Nephron (organoid): ENCODE results near the gene MRPL36.

Experiments used
- H3K27ac Mint-ChIP-seq, 3 experiments: 2 replicates each; pipeline ENCODE4 v1.8.0; 2020; ENCODE audit warnings: mixed read lengths in 3 of 3, mild to moderate bottlenecking in 2 of 3, moderate library complexity in 1 of 3
- H3K27me3 Mint-ChIP-seq: 2 replicates; pipeline ENCODE4 v1.8.0; 2021; ENCODE audit warnings: low read depth, mild to moderate bottlenecking, moderate library complexity, mixed read lengths
- H3K36me3 Mint-ChIP-seq: 2 replicates; pipeline ENCODE4 v1.8.0; 2020; ENCODE audit warnings: low read depth, mixed read lengths
- H3K4me1 Mint-ChIP-seq: 2 replicates; pipeline ENCODE4 v1.8.0; 2020; ENCODE audit warnings: mixed read lengths
- H3K4me3 Mint-ChIP-seq, 3 experiments: 2 replicates each; pipeline ENCODE4 v1.8.0; 2020; ENCODE audit warnings: mild to moderate bottlenecking in 3 of 3, mixed read lengths in 3 of 3, moderate library complexity in 2 of 3
- H3K9me3 Mint-ChIP-seq: 2 replicates; pipeline ENCODE4 v1.8.0; 2020; ENCODE audit warnings: mixed read lengths
- CTCF ChIP-seq, 3 experiments: fragments of 200-600 bp; sonication (generic); IDR thresholded peaks; one replicate each; pipeline ENCODE4 v1.5.0; 2021; ENCODE audit warnings: antibody characterized with exemption in 3 of 3; ENCODE audit not compliant: unreplicated experiment in 3 of 3

The MRPL36 gene

DNA sequence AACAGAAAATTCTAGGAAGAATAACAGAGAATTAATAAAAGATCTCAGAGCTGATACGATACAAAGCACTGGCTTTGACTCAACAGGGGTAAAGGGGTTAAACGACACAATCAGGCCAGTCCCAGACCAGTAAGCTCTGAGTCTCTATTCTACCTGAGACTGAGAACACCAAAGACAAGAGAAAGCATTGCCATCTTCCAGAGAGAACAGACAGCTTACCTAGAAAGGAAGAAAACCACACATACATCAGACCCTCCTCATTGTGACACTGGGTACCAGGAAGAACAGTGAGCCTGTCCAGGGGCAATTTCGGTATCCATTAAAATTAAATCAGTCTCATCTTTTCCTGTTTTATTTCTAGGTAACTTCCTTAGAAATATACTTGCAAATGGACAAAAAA is 41.1 kb downstream of the MRPL36 start:
- H3K4me3 Mint-ChIP-seq, result no peak overlapping the region
- no peak for TF ChIP-seq CTCF (IDR thresholded peaks at IDR 0.05; ENCODE audit: unreplicated experiment in 3 of 3)
- no peak overlapping the region for H3K27ac Mint-ChIP-seq
- peaks cover 5% of the 10 kb centered on the region for H3K9me3 Mint-ChIP-seq
- H3K4me1 Mint-ChIP-seq, result peaks cover 9% of the 10 kb centered on the region
- peaks cover 5% of the 10 kb centered on the region for H3K36me3 Mint-ChIP-seq
- H3K27me3 Mint-ChIP-seq, result peaks cover 34% of the 10 kb centered on the region

DNA sequence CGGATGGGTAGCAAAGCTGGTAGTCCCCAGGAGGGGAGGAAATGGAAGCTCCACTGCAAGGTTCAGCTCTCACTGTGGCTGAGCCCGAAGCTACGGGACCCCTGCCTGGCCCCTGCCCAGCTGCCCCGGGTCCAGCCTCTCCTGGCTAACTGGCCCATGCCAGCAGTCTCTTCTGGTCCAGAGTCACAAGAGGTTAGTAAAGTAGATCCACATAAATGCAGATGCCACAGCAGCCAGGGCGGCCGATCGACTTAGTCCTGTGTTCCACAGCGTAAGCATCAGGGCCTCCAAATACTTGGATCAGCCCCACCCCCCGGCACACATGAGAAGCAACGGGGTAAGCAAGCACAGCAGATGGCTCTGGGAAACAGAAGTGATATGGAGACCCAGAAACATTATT is 42.1 kb downstream of the MRPL36 start:
- H3K4me3 Mint-ChIP-seq, result no peak overlapping the region
- peaks cover 5% of the 10 kb centered on the region for H3K9me3 Mint-ChIP-seq
- peaks cover 9% of the 10 kb centered on the region for H3K4me1 Mint-ChIP-seq
- H3K27me3 Mint-ChIP-seq, result peaks cover 32% of the 10 kb centered on the region
- H3K27ac Mint-ChIP-seq, result no peak overlapping the region
- TF ChIP-seq CTCF (IDR thresholded peaks at IDR 0.05; ENCODE audit: unreplicated experiment in 3 of 3), result no peak
- peaks cover 5% of the 10 kb centered on the region for H3K36me3 Mint-ChIP-seq

DNA sequence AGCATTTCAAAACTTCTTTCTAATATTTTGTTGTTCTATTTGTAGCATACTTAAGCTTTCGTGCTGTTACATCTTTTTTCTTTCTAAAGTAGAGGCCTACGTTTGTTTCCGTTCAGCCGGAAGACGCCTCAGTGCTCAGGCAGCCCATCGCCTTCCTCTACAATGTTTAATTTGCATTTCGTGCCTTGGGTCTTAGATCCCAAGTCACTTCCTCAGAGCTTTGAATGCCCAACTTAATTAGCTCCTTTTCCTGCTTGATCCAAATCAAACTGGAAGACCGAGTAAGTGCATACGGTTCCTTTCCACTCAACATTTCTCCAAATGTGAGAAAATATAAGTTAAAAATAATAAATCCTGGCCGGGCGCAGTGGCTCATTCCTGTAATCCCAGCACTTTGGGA is 43.2 kb downstream of the MRPL36 start:
- TF ChIP-seq CTCF (IDR thresholded peaks at IDR 0.05; ENCODE audit: unreplicated experiment in 3 of 3), result no peak
- Mint-ChIP-seq H3K27ac (no peak overlapping the region), H3K4me3 (no peak overlapping the region), H3K27me3 (peaks cover 26% of the 10 kb centered on the region), H3K36me3 (peaks cover 5% of the 10 kb centered on the region), H3K4me1 (peaks cover 9% of the 10 kb centered on the region), H3K9me3 (peaks cover 5% of the 10 kb centered on the region)

- Mint-ChIP-seq H3K9me3 (peaks cover 5% of the 10 kb centered on the region), H3K27me3 (peaks cover 27% of the 10 kb centered on the region), H3K4me1 (peaks cover 9% of the 10 kb centered on the region), H3K36me3 (peaks cover 5% of the 10 kb centered on the region), H3K4me3 (no peak overlapping the region), H3K27ac (peak overlapping the region in 1 of 3 experiments; percentile 4)
- TF ChIP-seq CTCF (IDR thresholded peaks at IDR 0.05; ENCODE audit: unreplicated experiment in 3 of 3), result no peak
Observed at GRCh38 chr5:1755321-1755949, 44.2 kb downstream of the MRPL36 start.

DNA sequence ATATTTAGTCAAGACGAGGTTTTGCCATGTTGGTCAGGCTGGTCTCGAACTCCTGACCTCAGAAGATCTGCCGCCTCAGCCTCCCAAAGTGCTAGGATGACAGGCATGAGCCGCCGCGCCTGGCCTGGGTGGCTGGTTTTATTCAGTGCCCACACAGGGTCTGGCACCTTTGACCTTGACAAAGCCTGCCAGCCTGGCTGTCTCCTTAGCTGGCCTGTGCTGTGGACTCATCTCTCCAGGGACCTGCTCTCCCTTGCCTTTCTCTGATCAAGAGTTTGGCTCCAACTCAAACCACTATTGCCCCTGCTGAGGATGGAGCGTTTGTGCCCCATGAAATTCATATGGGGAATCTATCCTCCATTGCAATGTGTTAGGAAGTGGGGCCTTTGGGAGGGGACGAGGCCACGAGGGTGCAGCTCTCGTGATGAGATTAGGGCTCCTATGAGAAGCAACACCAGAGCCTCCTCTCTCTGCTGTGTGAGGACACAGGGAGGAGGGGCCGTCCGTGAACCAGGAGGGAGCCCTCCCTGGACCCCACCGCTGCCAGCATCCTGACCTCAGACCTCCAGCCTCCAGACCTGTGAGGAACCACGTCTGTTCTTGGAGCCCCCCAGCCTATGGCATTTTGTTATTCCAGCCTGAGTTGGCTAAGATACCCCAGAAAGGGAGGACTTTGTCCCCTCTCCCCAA is 45.0 kb downstream of the MRPL36 start:
- no peak for TF ChIP-seq CTCF (IDR thresholded peaks at IDR 0.05; ENCODE audit: unreplicated experiment in 3 of 3)
- Mint-ChIP-seq H3K36me3 (peaks cover 5% of the 10 kb centered on the region), H3K27ac (no peak overlapping the region), H3K4me3 (no peak overlapping the region), H3K27me3 (peaks cover 32% of the 10 kb centered on the region), H3K9me3 (peaks cover 5% of the 10 kb centered on the region), H3K4me1 (peaks cover 9% of the 10 kb centered on the region)

- TF ChIP-seq CTCF (IDR thresholded peaks at IDR 0.05; ENCODE audit: unreplicated experiment in 3 of 3), result no peak
- H3K36me3 Mint-ChIP-seq, result peaks cover 4% of the 10 kb centered on the region
- H3K4me3 Mint-ChIP-seq, result no peak overlapping the region
- H3K4me1 Mint-ChIP-seq, result peaks cover 9% of the 10 kb centered on the region
- H3K27ac Mint-ChIP-seq, result no peak overlapping the region
- H3K27me3 Mint-ChIP-seq, result peaks cover 28% of the 10 kb centered on the region
- H3K9me3 Mint-ChIP-seq, result peaks cover 4% of the 10 kb centered on the region
Observed at GRCh38 chr5:1753490-1753889, 46.1 kb downstream of the MRPL36 start.
